Subcutaneous abdominal adipose tissue (tissue), 5 donors: Measurements from ENCODE around the gene SLC2A13.
"Not testable (repeated sequence)": the region's sequence is repeated elsewhere in the genome, so short reads cannot be mapped to it uniquely, and the experiment has no call there.

ENCODE experiments used
- H3K27ac ChIP-seq: one replicate; pipeline ENCODE4 v1.7.0; 2013; ENCODE audit warnings: low read depth, mild to moderate bottlenecking, inconsistent platforms, low read length, moderate library complexity
- H3K27me3 ChIP-seq, 5 donors: one replicate each; pipeline ENCODE4 v1.7.0; 2013; ENCODE audit warnings: low read length in 5 of 5, inconsistent platforms in 1 of 5; ENCODE audit not compliant: control insufficient read depth in 5 of 5, insufficient read depth in 4 of 5
- H3K36me3 ChIP-seq, 5 donors: one replicate each; pipeline ENCODE4 v1.7.0; 2013; ENCODE audit warnings: low read length in 5 of 5; ENCODE audit not compliant: control insufficient read depth in 5 of 5, insufficient read depth in 5 of 5
- H3K4me1 ChIP-seq, 5 donors: one replicate each; pipeline ENCODE4 v1.7.0; 2013; ENCODE audit warnings: low read length in 5 of 5, mild to moderate bottlenecking in 3 of 5, moderate library complexity in 1 of 5; ENCODE audit not compliant: control insufficient read depth in 5 of 5, insufficient read depth in 5 of 5
- H3K4me3 ChIP-seq, 5 donors: one replicate each; pipeline ENCODE4 v1.7.0; 2013; ENCODE audit warnings: low read length in 5 of 5, low read depth in 1 of 5
- H3K9ac ChIP-seq, 5 donors: one replicate each; pipeline ENCODE4 v1.7.0; 2013; ENCODE audit warnings: low read length in 5 of 5, mild to moderate bottlenecking in 4 of 5, moderate library complexity in 3 of 5
- H3K9me3 ChIP-seq, 5 donors: one replicate each; pipeline ENCODE4 v1.7.0; 2013; ENCODE audit warnings: low read length in 5 of 5; ENCODE audit not compliant: control insufficient read depth in 5 of 5
- donor health status: healthy.
- donor health status: healthy.
- donor health status: healthy.
- donor health status: healthy.
- donor health status: healthy.

The SLC2A13 gene

GRCh38 chr12:39764944-39765560, 340.8 kb downstream of the SLC2A13 start:
- Histone ChIP-seq H3K9ac (no peak overlapping the region), H3K4me3 (no peak overlapping the region), H3K9me3 (no peaks in the 10 kb centered on the region), H3K4me1 (no peaks in the 10 kb centered on the region), H3K36me3 (peaks cover 0 to 10% (median 2%) of the 10 kb centered on the region in 5 donors), H3K27me3 (no peaks in the 10 kb centered on the region), H3K27ac (no peak overlapping the region)

DNA sequence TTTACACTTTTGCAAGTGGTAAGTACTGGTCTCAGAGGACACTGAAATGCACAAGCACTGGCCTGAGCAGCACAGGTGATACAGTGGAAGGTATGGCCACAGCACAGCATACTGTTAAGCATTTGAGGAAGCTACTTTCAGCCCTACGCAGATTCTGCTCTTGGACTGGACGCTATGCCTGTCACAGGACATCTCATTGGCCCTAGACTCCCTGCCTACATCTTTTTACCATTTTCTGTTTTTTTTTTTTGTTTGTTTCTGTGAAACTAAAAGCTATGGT, 342.1 kb downstream of the SLC2A13 start:
- no peaks in the 10 kb centered on the region for H3K4me1 ChIP-seq
- no peaks in the 10 kb centered on the region for H3K27me3 ChIP-seq
- H3K9me3 ChIP-seq = no peaks in the 10 kb centered on the region
- H3K9ac ChIP-seq = no peak overlapping the region
- H3K27ac ChIP-seq = no peak overlapping the region
- no peak overlapping the region for H3K4me3 ChIP-seq
- peaks cover 2 to 10% (median 4%) of the 10 kb centered on the region in 5 donors for H3K36me3 ChIP-seq

DNA sequence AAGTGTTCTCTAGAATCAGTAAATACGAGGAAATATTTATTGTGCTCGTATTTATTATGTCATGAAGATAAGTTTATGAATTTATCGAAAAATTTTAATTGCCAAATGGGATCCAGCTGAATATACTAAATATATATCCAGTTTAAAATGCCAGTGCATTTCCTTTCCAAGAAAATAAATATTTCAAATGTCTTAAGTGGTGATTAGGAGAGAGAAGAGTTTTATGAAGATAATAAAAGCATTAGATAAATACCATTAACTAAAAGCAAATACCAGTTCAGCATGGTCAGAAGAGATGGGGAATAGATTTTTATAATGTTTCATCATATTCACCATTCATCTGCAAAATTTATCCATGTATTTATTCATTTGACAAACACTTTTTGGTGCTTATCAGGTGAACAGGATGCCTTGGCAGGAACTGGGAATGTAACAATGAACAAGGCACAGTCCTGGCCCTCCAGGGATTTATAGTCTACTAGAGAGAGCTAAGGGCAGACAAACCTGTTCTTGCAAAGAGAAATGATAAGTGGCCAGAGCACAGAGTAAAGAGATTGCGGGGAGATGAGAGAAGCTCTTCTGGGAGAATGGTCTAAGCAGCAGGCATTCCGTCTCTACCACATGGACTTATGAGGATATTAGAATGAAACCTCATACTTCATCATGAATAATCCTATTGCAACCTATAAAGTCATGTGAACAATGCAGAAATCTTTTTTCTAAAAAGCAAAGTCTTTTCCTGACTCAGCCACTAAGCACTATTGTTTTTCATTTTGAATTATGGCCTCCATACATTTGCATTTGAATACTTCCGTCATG, 342.6 kb downstream of the SLC2A13 start:
- no peak overlapping the region for H3K4me3 ChIP-seq
- H3K27me3 ChIP-seq = no peaks in the 10 kb centered on the region
- H3K36me3 ChIP-seq = peaks cover 2 to 10% (median 4%) of the 10 kb centered on the region in 5 donors
- no peak overlapping the region for H3K9ac ChIP-seq
- no peaks in the 10 kb centered on the region for H3K9me3 ChIP-seq
- H3K27ac ChIP-seq = no peak overlapping the region
- no peaks in the 10 kb centered on the region for H3K4me1 ChIP-seq

DNA sequence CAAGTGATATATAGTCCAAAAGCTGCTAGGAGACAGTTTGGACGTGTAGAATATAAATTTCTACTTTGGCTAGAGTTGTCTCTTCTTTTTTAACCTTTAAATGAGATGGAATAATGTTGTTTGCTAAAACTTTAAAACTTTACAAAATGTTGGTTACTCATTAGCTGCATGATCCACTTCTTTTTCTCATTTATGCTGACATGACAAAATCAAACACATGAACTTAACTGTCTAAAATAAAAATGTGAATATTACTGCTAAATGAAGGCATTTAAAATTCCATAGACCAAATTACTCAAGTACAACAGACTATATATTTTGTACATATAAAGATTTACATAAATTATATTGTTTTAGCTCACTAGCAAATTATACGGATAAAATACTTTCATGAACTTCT, 350.4 kb downstream of the SLC2A13 start:
- Histone ChIP-seq H3K9ac (no peak overlapping the region), H3K27me3 (no peaks in the 10 kb centered on the region), H3K27ac (no peak overlapping the region), H3K4me1 (no peaks in the 10 kb centered on the region), H3K9me3 (peaks cover 0 to 3% (median 0%) of the 10 kb centered on the region in 5 donors), H3K36me3 (peaks cover 0 to 4% (median 0%) of the 10 kb centered on the region in 5 donors), H3K4me3 (no peak overlapping the region)

DNA sequence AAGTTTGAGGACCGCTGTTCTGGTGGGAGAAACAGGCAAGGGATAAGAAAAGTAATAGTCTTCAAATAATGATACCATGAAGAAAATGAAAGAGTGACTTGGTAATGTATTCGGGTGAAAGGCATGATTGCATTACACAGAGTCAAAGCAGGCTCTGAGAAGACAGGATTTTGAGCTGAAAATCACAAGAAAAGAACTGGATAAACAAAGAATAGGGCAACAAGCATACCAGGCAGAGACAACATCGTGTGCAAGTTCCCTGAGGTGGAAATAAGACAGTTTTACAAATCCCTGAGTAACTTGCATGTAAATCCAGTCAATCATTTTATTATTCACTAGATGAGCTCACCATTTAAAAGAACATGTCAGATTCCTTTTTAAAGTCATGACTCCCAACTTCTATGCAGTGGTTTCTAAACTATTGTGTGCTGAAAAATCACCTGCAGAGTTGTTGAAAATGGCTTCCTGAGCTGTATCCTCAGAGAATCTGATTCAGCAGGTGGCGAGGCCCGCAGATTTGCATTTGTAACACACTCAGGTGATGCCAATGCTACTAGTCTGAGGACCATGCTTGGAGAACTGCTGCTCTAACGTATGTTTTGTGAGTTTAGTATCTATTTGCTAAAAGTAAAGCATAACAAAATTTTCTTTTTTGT, 353.3 kb downstream of the SLC2A13 start:
- H3K9me3 ChIP-seq = peaks cover 0 to 3% (median 0%) of the 10 kb centered on the region in 5 donors
- H3K4me1 ChIP-seq = no peaks in the 10 kb centered on the region
- H3K4me3 ChIP-seq = no peak overlapping the region
- H3K27me3 ChIP-seq = no peaks in the 10 kb centered on the region
- no peak overlapping the region for H3K27ac ChIP-seq
- H3K9ac ChIP-seq = no peak overlapping the region
- H3K36me3 ChIP-seq = no peaks in the 10 kb centered on the region

GRCh38 chr12:39746151-39746550, 359.7 kb downstream of the SLC2A13 start:
- not testable (repeated sequence) for H3K36me3 ChIP-seq, H3K9me3 ChIP-seq, H3K9ac ChIP-seq, H3K4me1 ChIP-seq, H3K4me3 ChIP-seq, H3K27ac ChIP-seq, H3K27me3 ChIP-seq

- no peak overlapping the region for H3K4me3 ChIP-seq
- H3K27ac ChIP-seq = no peak overlapping the region
- H3K9ac ChIP-seq = no peak overlapping the region
- peaks cover 3 to 9% (median 6%) of the 10 kb centered on the region in 5 donors for H3K9me3 ChIP-seq
- no peaks in the 10 kb centered on the region for H3K4me1 ChIP-seq
- no peaks in the 10 kb centered on the region for H3K27me3 ChIP-seq
- H3K36me3 ChIP-seq = peaks cover 0 to 7% (median 0%) of the 10 kb centered on the region in 5 donors
These were observed 362.2 kb downstream of the SLC2A13 start for GRCh38 chr12:39743655-39744054.

DNA sequence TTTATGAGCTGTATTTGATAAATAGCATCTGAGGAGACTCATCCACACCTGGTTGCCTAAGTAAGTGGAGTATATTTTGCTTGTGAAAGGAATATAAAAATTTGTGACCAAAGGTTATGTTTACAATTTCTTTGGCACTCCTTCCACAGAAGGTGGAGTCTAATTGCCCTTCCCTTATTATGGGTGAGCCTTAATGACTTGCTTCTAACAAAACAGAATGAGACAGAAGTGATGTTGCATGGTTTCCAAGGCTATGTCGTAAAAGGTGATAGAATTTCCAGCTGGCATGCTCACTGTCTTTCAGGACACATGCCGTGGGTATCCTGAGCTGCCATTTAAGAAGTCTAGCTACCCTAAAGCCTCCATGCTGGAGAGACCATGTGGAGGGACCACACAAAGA, 369.5 kb downstream of the SLC2A13 start:
- Histone ChIP-seq H3K4me3 (no peak overlapping the region), H3K9me3 (peaks cover 7 to 35% (median 18%) of the 10 kb centered on the region in 5 donors), H3K27me3 (no peaks in the 10 kb centered on the region), H3K9ac (no peak overlapping the region), H3K27ac (no peak overlapping the region), H3K4me1 (no peaks in the 10 kb centered on the region), H3K36me3 (no peaks in the 10 kb centered on the region)

- Histone ChIP-seq H3K9ac (no peak overlapping the region), H3K4me3 (no peak overlapping the region), H3K27ac (no peak overlapping the region)
These were observed 382.1 kb downstream of the SLC2A13 start for GRCh38 chr12:39723831-39724230.

DNA sequence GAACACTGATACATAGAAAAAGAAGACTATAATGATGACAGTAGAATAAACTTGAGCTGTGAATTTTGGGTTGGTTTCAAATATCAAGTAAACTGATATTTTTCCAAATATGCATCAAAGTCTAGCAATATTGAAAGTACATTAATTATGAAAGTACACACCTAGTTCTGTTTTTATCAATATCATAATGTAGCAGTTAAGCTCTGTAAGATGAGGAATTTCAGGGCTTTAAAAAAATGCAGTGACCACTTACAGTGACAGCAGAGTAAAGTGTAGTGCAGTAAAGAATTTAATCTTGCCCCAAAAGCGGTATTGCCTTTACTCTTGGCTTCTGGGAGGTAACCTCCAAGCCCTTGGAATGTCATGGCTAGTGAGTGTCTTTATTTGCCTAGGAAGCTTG, 383.4 kb downstream of the SLC2A13 start:
- Histone ChIP-seq H3K27me3 (no peaks in the 10 kb centered on the region), H3K27ac (no peak overlapping the region), H3K9ac (no peak overlapping the region), H3K4me3 (no peak overlapping the region), H3K9me3 (peaks cover 0 to 2% (median 0%) of the 10 kb centered on the region in 5 donors), H3K36me3 (no peaks in the 10 kb centered on the region), H3K4me1 (no peaks in the 10 kb centered on the region)

More at GRCh38 chr12:39723831-39724230, 382.1 kb downstream of the SLC2A13 start:
- Histone ChIP-seq H3K36me3 (no peaks in the 10 kb centered on the region), H3K9me3 (peaks cover 0 to 2% (median 0%) of the 10 kb centered on the region in 5 donors), H3K4me1 (no peaks in the 10 kb centered on the region), H3K27me3 (no peaks in the 10 kb centered on the region)
